Heart left ventricle (tissue), 13 donors: ENCODE measurements around the gene CBX8.

Experiments used
- CTCF ChIP-seq, 12 donors: fragments of 200-600 bp; sonication (generic) in 4 of 12; IDR thresholded peaks; one replicate each; pipeline versions ENCODE4 v1.5.0 to v1.8.0; 2018 to 2022; ENCODE audit warnings: antibody characterized with exemption in 12 of 12, mild to moderate bottlenecking in 5 of 12
- POLR2A ChIP-seq, 2 donors: fragments of 450-650 bp; IDR thresholded peaks; one replicate each; pipeline ENCODE4 v1.6.1; 2017; ENCODE audit warnings: antibody characterized with exemption in 2 of 2, mild to moderate bottlenecking in 2 of 2, moderate library complexity in 2 of 2
- donor health status: ischemic (EF 13 %, LVEDD 7.1; RV severe dilation, severe dysfunction).
- donor health status: DM: no; HTN: yes; CAD: no.
- donor health status: DM: no; HTN: no; CAD: no.
- donor health status: ischemic (EF 25% LVEDD 6.9; RV normal size, moderate dysfunction).
- donor health status: ischemic (EF 25% LVEDD 5.7; RV mildly dilated, moderate dysfunction).
- donor health status: ischemic (EF 35%, LVEDD 5.7; RV mildly dilated, moderate dysfunction).
- donor health status: nonischemic (EF 11% LVEDD 7.7; RV severe dilation, severe dysfunction).
- donor health status: DM: yes; HTN: yes; CAD: no.
- donor health status: PGD.
- donor health status: ischemic (EF 29% LVEDD 5.4; RV normal size, mild dysfunction).
- donor health status: nonischemic (EF 23%, LVEDD 6.1; RV moderate dilation, normal function).

DNA sequence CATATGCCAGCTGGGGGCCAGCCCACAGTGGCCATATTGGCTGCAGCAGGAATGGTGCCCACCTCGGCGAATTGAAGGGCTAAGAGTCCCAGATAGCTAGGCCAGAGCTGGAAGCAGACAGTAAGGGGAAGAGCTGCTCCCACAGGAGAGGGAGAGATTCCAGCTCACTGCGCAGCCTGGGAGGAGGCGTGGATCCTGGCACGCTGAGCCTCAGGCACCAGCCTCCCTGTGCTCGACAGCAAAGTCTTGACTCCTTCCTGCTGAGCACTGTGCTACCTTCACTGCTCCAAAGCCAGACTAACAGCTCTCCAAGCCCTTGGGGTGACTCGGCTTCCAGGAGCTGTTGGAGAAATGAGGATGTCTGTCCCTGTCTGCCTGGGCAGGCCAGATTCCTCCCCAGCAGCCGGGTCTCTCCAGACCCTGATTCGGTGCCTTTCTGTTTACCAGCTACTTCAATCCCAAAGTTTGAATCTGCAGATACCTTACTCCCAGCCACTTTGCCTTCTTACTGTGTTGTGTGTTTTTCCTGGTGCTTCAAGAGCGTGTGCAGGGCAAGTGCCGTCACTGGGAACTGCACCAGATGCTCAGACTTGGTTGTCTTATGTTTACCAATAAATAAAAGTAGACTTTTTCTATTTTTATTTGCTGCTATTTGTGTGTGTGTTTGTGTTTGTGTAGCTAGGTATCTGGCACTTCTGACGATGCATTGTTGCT, 9.8 kb downstream of the CBX8 start:
- no peak for TF ChIP-seq CTCF (IDR thresholded peaks at IDR 0.05)
- no peak for TF ChIP-seq POLR2A (IDR thresholded peaks at IDR 0.05)
